NCI-H82 (cell line): ENCODE results near the gene FOSB.
"Not testable (repeated sequence)": the region's sequence is repeated elsewhere in the genome, so short reads cannot be mapped to it uniquely, and the experiment has no call there.

ENCODE experiments used
- DNase-seq: peaks from one replicate; lab custom pipeline; 2025; lab: John Stamatoyannopoulos, UW

FOSB gene

DNA sequence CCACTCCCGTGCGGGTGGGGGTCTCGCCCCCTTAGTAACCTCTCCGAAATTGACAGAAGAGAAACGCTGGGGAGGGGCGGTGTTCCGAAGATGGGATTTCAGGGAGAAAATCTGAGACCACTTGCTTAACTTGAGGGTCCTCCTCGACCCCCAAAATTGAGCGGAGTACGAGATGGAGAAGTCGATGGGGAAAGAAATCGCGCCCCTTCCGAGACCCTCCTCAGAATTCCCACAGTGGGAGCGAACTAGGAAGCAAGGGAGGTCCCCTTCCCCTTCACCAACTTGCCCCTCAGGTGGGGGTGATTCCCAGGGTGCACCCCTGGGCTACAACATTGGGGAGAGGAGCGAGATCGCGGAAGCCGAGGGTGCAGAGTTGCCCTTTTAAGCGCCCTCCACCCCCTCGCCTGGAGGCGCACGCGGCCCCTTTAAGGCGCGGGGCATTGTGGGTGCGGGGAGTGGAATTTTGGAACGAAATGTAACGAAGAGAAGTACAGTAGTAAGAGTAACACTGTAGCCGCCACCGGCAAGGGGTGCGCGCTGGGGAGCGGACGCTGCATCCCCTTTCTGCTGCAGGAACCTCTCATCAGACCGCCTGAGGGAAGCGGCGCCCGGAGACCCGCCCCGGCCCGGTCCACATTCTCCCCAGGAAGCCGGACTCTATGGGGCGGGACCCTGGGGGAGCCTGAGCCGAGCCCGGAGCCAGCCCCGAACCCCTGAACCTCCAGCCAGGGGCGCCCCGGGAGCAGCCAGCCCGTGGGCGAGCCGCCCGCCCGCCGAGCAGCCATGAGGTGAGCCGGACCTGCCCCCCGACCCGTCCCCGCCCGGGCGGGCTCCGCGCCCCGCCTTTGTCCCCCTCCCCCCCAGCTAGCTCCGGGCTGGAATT, 39.4 kb downstream of the FOSB start, which contains the start of gene VASP:
Gene VASP, plus strand, starts transcription at position 491 of the 883 bp plus-strand sequence. Its CDS starts 293 bp downstream, at position 784.
- DNase-seq: peak; percentile 92

DNA sequence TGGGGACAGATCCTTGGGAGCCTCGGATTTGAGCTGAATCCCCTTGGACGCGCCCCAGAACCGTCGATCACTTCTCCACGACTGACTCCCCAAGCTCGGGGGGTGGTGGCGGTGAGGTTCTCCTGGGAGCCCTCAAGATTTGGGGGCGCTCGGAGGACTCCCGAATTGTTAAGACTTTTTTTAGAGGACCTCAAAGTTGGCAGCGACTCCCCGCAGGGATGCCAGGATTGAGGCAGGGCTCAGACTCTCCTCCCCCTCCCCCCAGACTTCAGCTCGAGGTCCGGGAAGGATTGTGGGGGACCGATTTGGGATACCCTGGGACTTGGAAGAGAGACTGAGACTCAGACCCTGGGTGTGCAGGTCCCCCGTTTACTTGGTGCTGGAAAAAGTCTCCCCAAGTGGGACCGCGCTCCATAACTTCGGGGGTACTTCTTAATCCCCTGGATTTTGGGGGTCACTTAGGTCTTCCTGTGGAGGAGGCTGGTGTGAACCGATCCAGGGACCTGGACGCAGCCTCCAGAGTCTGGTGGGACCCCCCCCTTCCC, 40.1 kb downstream of the FOSB start:
- DNase-seq: peak; percentile 62

DNA sequence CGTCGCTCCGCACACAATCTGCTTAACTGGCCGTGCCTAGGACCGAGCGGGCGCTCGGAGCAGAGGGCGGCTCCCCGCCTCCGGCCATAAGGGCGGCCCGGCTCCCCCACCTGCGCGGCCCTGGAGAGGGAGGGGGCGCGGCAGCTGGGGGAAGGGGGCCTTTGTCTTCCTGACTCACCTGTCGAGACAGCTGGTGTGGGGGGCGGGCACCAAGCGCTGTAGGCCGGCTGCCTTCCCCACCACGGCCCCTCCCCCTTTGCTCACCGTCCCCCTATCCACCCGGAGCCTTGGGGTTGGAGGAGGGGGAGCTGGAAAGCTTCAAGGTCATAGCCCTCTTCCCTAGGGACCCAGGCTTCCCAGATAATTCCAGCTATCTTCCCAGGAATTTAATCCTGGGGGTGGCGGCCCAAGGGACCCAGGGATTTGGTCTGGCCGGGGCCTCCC, 40.6 kb downstream of the FOSB start:
- DNase-seq: peak; percentile 97

DNA sequence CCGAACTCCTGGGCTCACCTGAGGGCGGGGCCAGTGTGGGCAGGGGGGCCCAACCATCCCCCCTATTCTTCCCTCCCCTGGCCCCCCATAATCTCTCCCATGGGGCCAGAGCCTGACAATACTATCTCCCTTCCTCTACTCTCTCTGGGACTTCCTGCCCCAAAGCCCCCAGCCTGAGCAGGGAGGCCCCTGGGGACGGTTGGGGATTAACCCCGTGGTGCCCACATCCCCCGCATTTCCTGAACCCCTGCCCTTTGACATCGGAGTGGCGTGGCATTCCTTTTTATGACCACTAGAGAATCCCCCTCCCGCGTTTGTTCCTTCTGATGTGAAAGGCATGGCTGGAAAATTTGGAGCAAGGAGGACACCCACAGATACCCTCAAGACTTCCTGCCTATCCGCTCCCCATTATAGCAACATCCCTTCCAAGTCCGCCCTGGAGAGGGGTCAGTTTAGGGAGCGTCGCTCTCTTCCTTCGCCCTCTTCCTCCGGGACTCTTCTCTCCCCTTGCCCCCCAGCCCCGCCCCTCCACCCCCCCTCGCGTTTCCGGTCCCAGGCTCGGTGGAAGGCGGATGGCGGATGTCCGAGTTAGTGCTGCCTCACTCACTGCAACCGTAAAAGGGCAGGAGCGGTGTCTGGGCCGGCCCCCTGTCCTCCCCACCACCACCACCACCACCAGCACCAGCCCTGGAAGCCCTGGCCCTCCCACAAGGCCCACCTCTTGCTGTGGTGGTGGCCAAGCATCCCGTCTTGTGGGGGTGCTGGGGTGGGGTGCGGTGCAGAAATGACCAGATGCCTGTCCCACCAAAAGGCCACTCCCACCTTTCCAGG, 41.3 kb downstream of the FOSB start:
- peak; percentile 66 for DNase-seq

DNA sequence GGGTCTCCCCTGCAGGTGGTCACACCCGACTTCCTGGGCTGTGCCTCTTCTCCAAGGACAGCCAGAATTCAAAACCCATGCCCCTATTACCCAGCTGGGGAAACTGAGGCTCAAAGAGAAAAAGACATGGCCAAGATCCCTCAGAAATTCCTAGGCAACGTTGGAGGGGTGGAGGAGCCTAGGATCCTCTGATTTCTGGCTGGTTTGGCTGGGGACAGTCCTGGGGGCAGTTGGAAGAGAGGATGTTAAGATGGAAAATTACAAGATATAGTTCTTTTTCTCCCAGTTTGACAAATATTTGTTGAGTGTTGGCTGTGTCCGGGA, 41.9 kb downstream of the FOSB start:
- DNase-seq: no peak

DNA sequence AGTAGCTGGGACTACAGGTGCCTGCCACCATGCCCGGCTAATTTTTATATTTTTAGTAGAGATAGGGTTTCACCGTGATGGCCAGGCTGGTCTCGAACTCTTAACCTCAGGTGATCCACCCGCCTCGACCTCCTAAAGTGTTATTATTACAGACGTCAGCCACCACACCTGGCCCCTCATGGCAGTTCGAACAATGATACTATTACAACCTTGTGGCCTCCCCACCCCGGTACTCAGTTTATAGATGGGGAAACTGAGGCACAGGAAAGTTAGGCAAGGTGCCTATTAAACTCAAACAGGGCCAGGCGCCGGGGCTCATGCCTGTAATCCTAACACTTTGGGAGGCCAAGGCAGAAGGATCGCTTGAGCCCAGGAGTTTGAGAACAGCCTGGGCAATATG, 42.6 kb downstream of the FOSB start:
- not testable (repeated sequence) for DNase-seq

DNA sequence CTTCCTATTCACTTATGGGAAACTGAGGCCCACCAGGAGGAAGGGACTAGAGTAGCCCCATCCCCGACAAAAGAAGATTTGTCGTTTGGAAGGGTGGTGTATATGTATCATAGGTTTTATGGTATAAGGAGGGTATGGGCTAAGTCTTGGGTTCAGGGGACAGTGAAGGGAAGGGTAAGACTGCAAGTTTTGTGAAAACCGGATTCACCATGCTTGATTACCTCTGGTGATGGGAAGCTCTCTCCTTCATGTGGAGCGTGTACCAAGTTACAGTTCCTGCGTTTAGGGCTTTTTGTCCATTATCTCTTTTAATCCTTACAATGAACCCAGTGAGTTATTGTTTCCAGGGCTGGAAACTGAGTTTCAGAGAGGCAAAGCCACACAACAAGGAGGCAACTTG, 43.3 kb downstream of the FOSB start:
- no peak for DNase-seq

DNA sequence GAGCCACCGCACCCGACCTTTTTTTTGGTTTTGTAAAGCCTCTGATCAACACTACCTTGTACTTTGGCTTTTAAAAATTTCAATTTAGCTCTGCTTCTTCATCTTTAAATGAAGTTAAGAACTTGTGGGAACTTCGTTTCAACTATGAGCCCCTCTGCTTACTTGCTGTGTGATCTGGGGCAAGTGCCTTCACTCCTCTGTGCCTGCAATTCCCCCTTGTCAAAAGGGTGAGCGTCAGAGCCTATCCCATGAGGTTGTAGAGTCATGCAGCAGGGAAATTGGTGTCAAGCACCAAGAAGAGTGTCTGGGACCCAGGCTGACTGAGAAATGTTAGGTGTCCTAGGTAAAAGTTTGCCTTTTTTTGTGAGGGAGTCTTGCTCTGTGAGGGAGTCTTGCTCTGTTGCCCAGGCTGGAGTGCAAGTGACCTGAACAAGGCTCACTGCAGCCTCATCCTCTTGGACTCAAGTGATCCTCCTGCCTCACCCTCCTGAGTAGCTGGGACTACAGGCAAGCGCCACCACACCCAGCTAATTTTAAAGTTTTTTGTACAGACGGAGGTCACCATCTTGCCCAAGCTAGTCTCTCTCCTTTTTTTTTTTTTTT, 45.2 kb downstream of the FOSB start:
- no peak for DNase-seq

DNA sequence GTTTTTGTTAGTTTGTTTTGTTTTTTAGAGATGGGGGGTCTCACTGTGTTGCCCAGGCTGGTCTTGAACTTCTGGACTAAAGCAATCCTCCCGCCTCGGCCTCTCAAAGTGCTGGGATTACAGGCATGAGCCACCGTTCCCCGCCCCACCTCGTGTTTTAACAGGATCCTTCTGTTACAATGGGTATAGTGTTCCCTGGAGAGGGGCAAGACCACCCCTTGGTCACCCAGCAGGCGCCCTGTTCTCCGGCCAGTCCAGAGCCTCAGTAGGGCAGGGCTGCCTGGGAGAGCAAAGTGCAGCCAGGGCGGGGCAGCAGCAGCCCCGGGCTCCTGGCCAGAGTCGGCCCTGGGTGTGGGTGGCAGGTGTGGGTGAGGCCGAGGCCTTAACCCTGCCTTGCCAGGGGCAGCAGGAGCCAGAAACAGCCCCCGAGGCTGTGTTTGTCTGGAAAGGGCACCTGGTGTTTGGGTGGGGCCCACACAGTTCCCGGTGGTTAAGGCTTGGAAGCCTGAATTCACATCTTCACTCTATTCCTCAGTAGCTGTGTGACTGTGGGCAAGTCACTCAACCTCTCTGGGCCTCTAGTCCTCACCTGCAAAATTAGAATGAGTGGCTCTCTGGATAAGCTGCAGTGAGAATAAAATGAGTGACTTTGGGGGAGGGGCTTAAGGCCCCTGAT, 46.7 kb downstream of the FOSB start:
- no peak for DNase-seq

DNA sequence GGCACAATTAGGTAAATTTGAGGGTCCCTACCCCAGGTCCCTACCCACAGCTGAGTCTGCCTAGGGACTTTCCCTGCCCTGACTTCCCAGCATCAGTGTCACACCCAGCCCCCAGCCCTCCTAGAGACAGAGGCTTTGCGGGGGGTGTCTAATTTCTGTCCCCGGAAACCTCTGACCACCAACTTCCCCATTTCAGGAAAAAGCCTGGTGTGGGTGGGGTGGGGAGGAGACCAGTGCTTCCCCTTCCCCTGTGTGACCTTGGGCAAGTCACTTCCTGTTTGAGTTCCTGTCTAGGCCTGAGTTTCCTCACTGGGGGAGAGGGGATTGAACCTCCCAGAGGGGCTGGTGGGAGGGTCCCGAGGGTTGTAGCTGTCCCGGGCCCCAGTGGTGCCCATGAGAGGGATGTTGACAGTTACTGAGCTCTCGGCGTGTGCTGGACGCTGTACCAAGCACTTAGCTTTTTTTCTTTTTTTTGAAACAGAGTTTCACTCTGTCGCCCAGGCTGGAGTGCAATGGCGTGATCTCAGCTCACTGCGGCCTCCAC, 47.4 kb downstream of the FOSB start:
- DNase-seq: no peak

DNA sequence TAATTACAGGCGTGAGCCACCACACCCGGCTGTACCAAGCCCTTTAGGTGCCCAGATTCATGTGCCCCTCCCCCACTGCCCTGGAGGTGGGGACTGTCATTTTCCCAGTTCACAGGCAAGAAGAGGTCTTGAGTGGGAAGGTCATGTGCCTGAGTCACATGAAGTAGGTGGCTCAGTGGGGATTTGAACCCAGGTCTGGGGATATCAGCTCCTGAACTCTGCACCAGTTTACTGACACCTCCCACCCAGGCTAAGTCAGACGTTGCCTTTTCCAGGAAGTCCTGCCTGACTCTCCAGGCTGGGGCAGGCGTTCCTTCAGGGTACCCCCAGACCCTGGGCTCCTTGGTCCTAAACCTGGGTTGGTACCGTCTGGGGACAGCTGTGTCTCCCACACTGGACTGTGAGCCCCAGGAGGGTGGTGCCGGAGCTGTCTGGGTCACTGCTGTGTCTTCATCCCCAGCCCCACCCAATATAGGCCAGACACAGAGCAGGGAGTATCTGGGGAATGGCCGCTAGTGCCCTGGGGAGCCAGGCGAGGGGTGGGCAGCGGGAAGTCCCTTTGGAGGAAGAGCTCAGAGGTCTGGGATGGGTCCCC, 48.1 kb downstream of the FOSB start:
- DNase-seq: no peak

DNA sequence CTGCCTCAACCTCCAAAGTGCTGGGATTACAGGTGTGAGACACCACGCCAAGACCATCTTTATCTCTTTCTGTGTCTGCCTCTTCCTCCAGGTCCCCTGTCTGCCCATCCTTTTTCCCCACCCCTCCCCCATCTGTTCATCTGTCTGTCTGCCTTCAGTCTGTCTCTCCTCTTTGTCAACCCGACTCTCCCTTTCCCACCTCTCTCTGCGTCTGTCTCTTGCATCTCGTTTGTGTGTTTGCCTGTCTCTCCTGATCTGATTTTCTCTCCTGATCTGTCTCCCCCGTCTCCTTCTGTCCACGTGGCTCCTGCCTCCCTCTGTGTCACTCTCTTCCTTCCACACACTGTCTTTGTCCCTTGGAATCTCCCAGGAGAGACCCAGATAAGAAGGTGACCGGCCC, 49.4 kb downstream of the FOSB start:
- peak; percentile 47 for DNase-seq

DNA sequence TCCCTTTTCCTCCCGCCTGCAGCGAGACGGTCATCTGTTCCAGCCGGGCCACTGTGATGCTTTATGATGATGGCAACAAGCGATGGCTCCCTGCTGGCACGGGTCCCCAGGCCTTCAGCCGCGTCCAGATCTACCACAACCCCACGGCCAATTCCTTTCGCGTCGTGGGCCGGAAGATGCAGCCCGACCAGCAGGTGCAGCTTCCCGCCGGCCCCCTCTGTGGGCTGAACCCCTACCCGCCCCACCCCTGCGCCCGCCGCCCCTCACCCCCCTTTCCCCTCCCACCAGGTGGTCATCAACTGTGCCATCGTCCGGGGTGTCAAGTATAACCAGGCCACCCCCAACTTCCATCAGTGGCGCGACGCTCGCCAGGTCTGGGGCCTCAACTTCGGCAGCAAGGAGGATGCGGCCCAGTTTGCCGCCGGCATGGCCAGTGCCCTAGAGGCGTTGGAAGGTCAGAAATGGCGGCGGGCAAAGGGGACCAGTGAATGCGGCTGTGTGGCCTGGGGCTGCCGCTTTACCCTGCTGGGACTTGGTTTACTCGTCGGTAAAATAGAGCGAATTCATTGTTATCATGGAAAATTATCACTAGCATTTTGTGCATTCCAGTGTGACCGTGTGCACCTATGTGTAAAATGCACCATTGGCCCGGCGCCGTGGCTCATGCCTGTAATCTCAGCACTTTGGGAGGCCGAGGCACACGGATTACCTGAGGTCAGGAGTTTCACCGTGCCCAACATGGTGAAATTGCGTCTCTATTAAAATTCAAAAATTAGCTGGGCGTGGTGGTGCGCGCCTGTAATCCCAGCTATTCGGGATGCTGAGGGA, 50.1 kb downstream of the FOSB start:
- no peak for DNase-seq

DNA sequence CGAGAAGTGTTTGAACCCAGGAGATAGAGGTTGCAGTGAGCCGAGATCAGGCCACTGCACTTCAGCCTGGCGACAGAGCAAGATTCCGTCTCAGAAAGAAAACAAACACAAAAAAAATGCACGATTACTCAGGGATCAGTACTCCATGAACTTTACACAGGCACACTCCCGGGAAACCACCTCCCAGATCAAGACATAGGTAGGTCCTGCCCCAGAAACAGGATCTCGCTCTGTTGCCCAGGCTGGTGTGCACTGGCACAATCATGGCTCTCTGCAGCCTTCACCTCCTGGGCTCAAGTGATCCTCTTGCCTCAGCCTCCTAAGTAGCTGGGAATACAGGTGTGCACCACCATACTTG, 50.7 kb downstream of the FOSB start:
- no peak for DNase-seq

DNA sequence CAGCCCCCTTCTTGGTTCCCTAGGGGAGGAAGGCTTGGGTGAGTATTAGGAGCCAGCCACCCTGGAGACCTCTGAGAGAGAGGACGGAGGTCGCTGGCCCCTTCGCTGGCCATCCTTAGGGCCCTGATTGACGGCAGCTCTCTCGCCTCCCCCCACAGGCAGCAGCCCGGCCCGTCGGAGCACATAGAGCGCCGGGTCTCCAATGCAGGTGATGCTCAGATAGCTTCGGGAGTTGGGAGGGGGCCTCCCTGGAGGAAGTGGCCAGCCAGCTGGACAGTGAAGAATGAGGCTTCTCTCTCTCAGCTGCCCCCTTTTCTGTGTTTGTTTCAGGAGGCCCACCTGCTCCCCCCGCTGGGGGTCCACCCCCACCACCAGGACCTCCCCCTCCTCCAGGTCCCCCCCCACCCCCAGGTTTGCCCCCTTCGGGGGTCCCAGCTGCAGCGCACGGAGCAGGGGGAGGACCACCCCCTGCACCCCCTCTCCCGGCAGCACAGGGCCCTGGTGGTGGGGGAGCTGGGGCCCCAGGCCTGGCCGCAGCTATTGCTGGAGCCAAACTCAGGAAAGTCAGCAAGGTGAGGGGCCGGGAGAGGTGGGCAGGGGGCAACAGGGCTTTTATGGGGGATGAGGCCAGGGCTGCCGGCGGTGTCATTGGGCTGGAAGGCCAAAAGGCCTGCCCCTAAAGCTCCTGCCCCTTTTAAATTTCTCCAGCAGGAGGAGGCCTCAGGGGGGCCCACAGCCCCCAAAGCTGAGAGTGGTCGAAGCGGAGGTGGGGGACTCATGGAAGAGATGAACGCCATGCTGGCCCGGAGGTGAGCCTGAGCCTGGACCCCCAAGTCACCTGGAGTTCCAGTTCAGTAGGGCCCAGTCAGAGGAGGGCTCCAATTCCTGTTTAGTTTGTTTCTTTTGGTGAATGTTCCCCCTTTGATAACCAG, 54.5 kb downstream of the FOSB start:
- no peak for DNase-seq

DNA sequence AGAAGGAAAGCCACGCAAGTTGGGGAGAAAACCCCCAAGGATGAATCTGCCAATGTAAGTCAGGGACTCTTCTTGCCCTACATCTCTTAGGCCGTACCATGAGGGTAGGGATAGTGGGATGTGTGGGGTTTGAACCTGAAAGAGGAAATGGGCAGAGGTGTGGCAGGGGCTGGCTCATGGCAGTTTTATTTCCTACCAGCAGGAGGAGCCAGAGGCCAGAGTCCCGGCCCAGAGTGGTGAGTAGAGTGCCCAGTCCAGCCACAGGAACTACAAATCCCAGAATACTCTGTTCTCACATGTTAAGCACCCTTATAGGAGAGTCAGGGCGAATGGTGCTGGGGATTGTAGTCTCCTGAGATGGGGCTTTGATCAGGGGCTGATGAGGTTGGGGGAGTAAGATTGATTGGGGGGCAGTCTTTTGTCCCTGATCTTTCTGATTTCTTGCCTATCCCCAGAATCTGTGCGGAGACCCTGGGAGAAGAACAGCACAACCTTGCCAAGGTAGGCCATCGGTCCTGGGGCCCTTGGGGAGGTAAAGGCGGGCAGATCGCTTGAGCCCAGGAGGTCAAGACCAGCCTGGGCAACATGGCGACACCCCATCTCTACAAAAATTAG, 56.0 kb downstream of the FOSB start:
- peak; percentile 97 for DNase-seq

DNA sequence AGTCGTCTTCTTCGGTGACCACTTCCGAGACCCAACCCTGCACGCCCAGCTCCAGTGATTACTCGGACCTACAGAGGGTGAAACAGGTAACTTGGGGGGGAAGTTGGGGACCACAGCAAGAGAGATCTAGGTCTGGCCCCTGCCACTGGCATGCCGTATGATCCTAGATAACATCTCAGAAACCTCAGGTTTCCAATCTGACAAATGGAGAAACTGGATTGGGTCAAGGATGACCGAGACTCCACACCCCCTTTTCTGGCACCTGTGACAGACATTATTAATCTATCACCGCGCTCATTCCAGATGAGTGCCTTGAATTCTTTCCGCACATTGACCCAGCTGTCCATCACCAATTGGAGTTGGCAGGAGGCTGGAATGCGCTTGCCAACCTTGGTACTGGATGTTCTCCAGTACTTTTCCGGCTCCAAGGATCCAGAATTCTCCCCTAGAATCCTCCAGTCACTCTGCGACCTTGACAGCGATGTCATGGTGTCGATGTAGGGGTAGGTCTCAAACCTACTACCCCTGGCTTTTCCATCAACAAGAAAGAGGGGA, 56.9 kb downstream of the FOSB start:
- no peak for DNase-seq
